Astrocyte (in vitro differentiated cells and primary cell): ENCODE results near the gene RHBG.

Experiments used
- CTCF ChIP-seq: IDR thresholded peaks from 2 replicates; pipeline ENCODE4 v1.5.1; 2011; ENCODE audit warnings: low read depth, mild to moderate bottlenecking, inconsistent platforms, low read length, moderate library complexity; ENCODE audit not compliant: insufficient read depth
- EZH2 ChIP-seq: IDR thresholded peaks from 2 replicates; pipeline ENCODE4 v1.6.1; 2012; ENCODE audit warnings: mild to moderate bottlenecking, low read length, inconsistent platforms; ENCODE audit not compliant: insufficient read depth

- TF ChIP-seq CTCF (no peak), EZH2 (no peak)
Measured at GRCh38 chr1:156410740-156411139, 41.7 kb downstream of the RHBG start.
